GM12865 (cell line): ENCODE results near the gene IL17RA.

Experiments
- DNase-seq: peaks from one replicate; pipeline ENCODE4 v3.0.0; 2010; ENCODE audit warnings: low read depth
- H3K4me3 ChIP-seq: 2 replicates; pipeline ENCODE4 v1.5.1; 2011; ENCODE audit warnings: mild to moderate bottlenecking, low read depth, low read length, control low read depth
- TF ChIP-seq, protein P1 (sequence below): IDR thresholded peaks from 2 replicates; pipeline ENCODE4 v1.5.1; 2011; ENCODE audit warnings: low read length, control low read depth, low read depth, inconsistent platforms; ENCODE audit not compliant: insufficient read depth; ENCODE audit errors: missing control alignments

The IL17RA gene

DNA sequence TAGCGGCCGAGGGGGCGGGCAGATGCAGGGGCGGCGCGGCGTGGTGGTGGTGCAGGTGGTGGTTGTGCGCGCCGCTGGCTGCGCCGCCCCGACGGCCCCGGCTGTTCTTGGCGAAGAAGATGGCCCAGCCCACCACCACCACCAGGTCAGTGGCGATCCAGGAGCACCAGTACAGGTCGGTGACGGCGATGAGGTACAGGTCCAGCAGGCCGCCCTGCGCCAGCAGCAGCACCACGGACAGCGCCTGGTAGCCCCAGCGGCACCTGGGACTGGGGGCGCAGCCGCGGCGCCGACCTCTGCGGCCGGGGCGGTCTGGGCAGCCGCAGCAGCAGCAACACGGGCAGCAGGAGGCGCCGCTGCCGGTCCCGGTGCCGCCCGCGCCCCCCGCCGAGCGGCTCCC is 35.5 kb downstream of the IL17RA start:
- peak; percentile 52 for DNase-seq

DNA sequence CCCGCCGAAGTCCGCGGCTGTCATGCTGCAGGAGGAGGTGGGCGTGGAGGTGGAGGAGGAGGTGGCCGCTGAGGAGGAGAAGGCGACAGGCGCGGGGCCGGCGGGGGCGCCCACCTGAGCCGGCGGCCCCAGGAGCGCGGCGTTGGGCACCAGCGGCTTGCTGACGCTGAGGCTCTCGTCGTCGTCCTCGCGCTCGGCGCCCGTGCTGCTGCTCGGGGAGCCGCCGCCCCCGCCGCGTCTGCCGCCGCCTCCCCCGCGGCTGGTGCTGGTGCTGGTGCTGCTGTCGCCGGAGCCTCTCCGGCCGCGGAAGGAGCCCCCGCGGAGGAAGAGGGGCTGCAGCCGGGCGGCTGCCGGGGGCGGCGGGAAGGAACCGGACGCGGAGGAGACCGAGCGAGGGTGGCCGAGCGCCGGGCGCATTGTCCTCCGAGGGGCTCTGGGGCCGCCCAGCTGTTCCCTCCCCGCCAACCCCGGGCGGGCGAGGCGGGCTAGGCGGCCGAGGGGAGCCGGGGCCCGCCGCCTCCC is 36.0 kb downstream of the IL17RA start:
- H3K4me3 ChIP-seq = no peak overlapping the region
- TF ChIP-seq, protein P1, sequence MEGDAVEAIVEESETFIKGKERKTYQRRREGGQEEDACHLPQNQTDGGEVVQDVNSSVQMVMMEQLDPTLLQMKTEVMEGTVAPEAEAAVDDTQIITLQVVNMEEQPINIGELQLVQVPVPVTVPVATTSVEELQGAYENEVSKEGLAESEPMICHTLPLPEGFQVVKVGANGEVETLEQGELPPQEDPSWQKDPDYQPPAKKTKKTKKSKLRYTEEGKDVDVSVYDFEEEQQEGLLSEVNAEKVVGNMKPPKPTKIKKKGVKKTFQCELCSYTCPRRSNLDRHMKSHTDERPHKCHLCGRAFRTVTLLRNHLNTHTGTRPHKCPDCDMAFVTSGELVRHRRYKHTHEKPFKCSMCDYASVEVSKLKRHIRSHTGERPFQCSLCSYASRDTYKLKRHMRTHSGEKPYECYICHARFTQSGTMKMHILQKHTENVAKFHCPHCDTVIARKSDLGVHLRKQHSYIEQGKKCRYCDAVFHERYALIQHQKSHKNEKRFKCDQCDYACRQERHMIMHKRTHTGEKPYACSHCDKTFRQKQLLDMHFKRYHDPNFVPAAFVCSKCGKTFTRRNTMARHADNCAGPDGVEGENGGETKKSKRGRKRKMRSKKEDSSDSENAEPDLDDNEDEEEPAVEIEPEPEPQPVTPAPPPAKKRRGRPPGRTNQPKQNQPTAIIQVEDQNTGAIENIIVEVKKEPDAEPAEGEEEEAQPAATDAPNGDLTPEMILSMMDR = no peak
- DNase-seq = no peak

More for the DNA sequence above, 35.5 kb downstream of the IL17RA start:
- TF ChIP-seq, protein P1 = no peak
- no peak overlapping the region for H3K4me3 ChIP-seq

DNA sequence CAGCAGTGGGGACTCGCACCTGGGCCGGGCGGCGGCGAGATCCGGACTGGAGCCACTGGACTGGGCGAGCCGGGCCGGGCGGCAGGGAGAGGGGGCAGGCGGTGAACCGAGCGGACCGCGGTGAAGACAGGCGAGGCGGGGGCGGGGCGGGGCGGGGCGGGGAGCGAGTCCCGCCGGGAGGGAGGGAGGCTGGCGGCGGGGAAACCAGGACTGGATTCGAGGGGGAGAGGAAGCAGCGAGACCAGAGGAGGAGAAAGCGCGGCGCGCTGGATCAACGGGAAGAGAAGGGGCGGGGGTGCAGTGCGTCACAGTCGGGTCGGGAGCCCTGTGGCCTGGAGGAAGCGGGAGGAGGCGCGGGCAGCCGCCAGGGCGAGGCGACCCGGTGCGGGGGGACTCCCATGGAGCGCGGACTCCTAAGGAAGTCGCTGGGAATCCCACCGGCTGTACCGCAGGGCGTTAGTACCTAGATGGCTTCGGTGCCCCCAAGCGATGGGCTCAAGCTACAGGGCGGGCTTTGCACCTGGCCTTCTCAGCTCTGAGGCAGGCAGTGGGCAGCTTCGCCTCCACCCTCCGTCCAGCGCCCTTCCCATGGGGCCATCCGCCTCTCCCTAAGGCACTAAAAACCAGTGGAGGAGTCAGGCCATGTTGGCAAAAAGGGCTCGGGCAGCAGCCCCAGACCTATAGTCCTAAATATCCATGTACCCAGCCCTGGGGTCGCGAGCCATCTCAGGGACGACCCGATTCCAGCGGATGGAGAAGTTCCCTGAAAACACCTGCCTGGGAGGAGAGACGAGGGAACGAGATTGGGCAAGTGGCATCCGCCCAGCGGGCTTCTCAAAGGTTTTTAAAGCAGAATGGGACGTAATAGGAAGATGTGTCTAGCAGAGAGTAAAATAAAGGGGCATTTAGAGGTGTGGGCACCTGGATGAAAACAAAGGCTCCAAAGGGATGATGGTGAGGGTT is 36.7 kb downstream of the IL17RA start, which contains the start of gene TMEM121B:
Gene TMEM121B (minus strand): TSS at position 128 of the 963 bp plus-strand sequence. CDS start 233 bp downstream, outside the sequence.
- TF ChIP-seq, protein P1 = no peak
- no peak within 1 kb of the TSS for H3K4me3 ChIP-seq
- no peak for DNase-seq

DNA sequence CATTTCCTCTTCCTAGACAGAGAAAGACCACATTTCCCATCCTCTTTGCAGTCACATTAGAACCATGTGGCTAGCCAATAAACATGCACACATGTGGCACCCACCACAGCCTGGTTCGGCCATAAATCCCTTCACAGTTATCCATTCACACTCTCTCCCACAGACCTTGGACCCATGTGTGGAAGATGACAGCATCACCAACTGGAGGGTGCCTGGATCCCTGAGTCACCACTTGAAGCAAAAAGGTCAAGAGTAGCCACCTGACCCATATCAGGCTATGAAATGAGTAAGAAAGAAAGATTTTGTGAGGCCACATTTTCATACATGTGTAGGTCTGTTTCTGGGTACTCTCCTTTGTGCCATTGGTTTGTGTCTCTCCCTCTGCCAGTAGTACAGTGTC is 45.4 kb downstream of the IL17RA start:
- DNase-seq = no peak
- H3K4me3 ChIP-seq = no peak overlapping the region
- TF ChIP-seq, protein P1 = no peak

DNA sequence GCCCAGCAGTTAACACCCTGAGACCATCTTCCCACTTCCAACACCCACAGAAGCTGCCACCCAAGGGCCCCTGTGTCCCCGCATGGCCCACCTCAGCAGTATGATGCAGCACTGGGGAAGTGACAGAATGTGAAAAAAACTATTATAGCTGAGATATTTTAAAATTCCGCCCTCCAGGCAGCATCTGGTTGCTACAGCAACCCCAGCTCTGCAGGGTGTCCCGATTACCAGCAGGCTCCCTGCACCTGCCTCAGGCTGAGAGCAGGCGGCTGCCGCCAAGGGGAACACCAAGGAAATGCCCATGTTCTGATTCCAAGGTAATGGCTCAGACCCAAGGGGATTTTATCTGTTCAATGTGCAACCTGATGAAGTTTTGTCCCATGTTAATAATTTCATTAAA is 46.9 kb downstream of the IL17RA start:
- H3K4me3 ChIP-seq = no peak overlapping the region
- TF ChIP-seq, protein P1 = no peak
- no peak for DNase-seq

DNA sequence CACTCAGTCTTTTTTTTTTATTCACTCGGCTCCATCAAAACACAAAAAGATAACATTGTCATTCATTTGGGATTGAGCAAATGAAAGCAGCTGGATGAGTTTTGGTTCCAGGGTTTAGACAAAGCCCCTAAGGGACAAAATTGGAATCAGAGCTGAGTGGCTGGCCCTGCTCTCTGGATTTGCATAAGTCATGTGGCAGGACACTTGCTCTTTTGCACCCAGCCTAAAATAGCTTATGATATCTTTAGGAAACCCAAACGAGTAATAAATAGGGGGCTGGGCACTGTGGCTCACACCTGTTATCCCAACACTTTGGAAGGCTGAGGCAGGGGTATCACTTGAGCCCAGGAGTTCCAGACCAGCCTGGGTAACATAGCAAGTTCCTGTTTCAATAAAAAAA is 47.3 kb downstream of the IL17RA start:
- no peak overlapping the region for H3K4me3 ChIP-seq
- TF ChIP-seq, protein P1 = no peak
- no peak for DNase-seq

DNA sequence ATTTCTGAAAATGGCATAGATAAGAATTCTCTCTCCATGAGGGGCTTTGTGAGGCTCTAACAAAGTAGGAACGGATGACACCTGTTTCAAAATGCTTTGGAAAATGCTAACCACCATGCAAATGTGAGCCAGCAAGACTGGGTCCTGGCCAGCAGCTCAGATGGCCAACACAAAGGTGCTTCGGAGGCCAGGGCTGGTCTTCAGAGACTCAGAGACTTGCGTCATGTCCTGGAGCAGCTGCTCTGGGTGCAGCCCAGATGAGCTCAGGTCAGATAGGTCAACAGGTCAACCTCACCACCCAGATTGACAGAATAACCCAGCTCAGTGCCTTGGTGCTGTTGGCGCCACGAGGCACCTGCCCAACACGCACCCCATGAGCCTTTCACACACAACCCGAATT is 48.3 kb downstream of the IL17RA start:
- no peak for DNase-seq
- TF ChIP-seq, protein P1 = no peak
- H3K4me3 ChIP-seq = no peak overlapping the region
